Colon (tissue), 2 donors: ENCODE results near the gene MYH13.
"Not testable (repeated sequence)": the region's sequence is repeated elsewhere in the genome, so short reads cannot be mapped to it uniquely, and the experiment has no call there.

Experiments used
- FAIRE-seq: peaks from 2 replicates; lab custom pipeline; 2012; peaks lifted over from hg19 to GRCh38; lab: Jason Lieb, UNC
- donor health status: control.
- donor health status: control.

The MYH13 gene

DNA sequence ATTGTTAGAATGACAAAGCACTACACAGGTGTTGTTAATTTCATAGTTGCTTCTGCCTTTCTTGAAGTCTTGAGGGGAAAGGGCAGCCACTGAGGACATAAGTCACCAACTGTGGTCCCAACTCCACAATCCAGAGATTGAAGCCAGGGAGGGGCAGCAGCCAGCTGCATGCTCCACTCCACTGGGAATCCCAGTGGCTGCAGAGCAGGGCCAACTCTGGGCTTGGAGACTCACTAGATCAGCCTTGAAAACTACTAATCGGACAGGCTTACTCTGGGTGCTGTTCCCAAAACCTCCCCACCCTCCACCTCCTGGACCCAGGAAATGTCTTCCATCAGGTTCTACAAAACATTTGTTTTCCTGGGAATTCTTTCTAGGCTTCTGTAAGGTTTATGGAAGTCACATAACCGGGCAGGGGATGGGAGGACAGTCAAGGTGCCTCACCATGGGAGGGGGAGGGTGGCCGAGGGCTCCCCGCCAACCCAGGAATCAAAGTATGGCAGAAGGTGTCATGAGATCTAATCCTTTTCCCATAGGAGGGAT, 68.0 kb downstream of the MYH13 start:
- no peak for FAIRE-seq

GRCh38 chr17:10297691-10298090, 75.1 kb downstream of the MYH13 start:
- no peak for FAIRE-seq

- FAIRE-seq = no peak
Observed at GRCh38 chr17:10295728-10296343, 77.0 kb downstream of the MYH13 start.

DNA sequence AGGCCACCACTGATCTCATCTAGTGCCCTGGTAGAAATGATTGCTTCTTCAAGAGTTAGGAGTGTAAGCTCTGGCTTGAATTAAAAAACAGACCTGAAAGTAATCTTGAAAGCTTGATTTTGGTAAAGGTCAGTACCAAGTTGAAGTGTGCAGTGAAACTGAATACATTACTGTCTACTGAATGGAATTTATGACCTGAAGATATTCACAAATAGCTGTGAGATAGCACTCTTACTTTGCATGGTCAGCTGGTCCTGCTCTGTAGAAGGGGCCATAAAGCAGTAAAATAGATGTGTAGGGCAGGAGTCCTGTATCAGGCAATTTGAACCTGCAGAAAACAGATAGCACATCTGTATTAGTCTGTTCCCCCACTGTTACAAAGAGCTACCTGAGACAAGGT, 78.6 kb downstream of the MYH13 start:
- no peak for FAIRE-seq

- no peak for FAIRE-seq
Observed at GRCh38 chr17:10292057-10292937, 80.5 kb downstream of the MYH13 start.

- not testable (repeated sequence) for FAIRE-seq
Observed at GRCh38 chr17:10291576-10291975, 81.2 kb downstream of the MYH13 start.

- FAIRE-seq = no peak
Observed at GRCh38 chr17:10290041-10290440, 82.8 kb downstream of the MYH13 start.

GRCh38 chr17:10286324-10286723, 86.5 kb downstream of the MYH13 start:
- no peak for FAIRE-seq

GRCh38 chr17:10285896-10286295, 86.9 kb downstream of the MYH13 start:
- no peak for FAIRE-seq

DNA sequence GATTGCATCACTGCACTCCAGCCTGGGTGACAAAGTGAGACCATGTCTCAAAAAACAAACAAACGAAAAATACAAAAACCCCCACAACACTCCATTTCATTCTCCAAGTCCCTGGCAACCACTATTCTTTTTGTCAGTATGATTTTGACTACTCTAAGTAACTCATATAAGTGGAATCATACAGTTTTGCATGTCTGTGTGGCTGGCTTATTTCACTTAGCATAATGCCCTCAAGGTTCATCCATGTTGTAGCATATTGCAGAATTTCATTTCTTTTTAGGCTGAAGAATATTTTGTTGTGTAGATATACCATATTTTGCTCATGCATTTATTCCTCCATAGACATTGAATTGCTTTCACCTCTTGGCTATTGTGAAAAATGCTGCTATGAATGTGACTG, 92.7 kb downstream of the MYH13 start:
- FAIRE-seq = no peak

DNA sequence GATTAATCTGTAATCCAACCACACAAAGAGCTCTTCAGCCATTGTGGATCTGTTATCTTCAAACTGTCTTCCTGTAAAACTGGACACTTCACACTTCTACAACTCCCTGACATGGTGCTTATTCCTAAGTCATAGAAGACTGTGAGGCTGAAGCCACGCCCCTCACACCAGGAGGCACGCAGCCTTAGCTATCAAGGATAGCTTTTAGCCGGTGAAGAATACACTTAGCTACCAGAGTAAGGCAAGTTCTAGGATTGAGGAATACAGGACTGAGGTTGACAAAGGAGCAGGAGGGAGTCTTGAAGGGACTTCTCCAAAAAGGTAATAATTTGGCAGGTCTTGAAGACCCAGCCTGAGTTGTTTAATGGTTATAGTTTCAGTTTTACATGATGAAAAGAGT, 94.6 kb downstream of the MYH13 start:
- no peak for FAIRE-seq

DNA sequence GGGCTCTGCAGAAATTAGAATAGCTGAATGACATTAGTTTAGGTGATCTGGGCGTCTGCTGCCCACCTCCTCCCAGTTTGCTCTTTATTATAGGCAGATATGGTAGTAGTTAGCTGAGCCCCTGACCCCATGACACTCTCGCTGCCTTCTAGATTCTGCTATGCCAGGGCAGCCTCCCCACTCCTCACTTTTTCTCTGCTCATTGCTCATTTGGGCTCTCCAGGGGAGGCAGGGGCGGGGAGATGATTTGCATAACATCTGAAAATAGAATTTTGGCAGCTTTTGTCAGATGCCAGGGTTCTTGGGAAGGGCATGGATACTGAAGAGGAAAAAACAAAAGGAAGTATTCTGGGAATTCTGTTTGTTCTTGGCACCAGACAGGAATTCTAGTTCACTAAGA, 96.4 kb downstream of the MYH13 start:
- no peak for FAIRE-seq

GRCh38 chr17:10275418-10275817, 97.4 kb downstream of the MYH13 start:
- FAIRE-seq = no peak

GRCh38 chr17:10271106-10271562, 101.7 kb downstream of the MYH13 start:
- no peak for FAIRE-seq

DNA sequence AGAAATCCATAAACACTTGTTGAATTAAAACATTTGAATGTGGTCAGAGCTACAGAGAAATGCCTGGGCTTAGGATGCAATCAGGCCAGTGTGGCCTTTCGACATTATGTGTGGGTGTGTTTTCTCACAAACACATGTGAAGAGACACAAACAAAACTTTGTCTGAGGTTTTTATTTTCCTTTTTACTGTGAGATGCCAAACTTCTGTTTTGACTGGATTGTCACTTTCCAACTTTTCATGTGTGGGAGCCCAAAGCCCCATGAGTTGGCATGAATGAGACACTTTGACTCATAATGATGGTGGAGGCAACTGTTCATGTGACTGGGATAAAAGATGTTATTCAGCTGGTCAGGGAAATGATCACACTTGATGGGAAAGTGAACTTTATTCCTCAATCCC, 102.5 kb downstream of the MYH13 start:
- no peak for FAIRE-seq

GRCh38 chr17:10268005-10268404, 104.8 kb downstream of the MYH13 start:
- no peak for FAIRE-seq

DNA sequence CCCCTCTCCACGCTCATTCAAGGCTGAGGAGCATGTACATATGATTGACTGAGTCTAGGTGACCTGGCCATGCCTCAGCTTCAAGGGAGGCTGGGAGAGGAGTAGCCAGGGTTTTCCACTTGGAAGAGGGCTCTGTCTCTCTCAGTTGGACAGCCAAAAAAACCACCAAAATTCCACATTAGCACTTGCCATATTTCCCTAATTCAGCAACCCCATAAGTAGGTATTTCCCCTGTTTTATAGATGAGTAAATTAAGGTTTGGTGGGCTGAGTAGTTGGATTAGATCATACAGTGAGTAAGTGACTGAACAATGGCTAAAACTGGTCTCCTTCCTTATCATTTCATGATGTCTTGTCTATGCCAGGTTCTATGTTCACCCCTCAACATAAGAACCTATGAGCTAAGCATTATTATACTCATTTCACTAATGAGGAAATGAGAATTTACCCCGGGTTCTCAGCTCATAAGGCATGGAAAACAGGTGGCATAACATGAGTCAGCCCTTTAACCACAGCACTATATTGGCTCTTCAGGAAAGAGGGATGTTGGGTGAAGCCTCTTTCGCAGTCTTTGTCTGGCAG, 106.4 kb downstream of the MYH13 start:
- no peak for FAIRE-seq

DNA sequence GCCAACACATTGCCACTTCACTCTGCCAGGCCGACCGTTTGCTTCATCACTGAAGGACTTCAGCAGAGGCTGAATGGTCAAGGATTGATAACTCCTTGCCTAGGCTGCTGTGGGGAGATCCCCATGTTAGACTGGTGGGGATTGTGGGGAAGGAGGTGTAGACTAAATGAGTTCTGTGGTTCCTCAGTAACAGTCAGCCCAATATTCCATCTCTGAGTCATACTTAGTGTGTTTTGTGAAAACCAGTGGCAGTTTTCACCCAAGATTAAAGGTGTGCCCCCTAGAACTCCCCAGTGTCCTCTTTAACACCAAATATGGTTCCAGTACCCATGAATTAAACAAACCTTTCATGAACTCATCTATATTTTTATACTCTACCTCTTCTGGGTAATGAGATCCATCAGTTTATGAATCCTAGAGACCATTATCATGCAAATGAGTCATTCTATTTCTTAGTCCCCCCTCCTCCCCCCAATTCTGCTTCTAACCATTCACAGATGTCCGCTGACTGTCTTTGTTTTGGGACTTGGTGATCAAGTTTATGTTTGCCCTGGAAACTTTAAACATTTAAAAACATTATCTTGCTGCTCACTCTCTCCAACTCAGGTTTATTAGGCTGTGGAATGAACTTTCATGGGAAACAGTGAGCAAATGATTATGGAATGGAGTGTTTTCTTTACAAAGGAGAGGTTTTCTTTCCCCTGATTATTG, 107.6 kb downstream of the MYH13 start:
- no peak for FAIRE-seq

DNA sequence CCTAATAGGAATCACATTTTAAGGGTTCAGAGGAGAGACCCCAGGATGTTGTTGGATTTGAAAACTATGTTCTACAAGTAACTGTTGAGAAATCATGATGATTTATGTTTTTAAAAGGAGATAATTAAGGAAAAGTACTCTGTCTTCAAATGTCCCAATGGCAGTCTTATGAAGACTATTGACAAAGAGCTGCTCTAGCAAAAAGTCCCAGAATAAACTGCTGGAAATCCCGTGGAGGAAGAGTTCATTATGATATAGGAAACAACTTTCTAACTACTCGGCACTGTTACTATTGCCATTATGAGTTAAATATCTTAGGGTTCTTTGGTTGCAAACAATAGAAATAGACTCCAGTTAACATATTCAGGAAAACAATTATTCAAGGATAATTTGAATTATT, 108.8 kb downstream of the MYH13 start:
- FAIRE-seq = no peak

DNA sequence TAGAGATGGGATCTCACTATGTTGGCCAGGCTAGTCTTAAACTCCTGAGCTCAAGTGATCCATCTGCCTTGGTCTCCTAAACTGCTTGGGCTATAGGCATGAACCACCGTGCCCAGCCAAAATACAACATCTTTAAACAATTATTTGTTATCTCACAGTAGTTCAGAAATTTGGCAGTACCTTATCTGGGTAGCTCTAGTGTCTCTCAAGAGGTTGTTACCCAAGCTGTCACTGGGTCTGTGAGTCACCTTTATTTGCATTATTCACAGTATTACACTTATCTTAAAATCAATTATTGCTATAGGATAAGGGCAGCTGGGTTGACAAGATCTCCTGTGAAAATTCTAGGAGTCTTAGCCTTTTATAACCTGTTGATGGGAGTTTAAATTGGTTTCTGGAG, 110.4 kb downstream of the MYH13 start:
- no peak for FAIRE-seq

- no peak for FAIRE-seq
Observed at GRCh38 chr17:10261098-10261497, 111.7 kb downstream of the MYH13 start.

- FAIRE-seq = no peak
Observed at GRCh38 chr17:10251212-10251948, 121.4 kb downstream of the MYH13 start.
